ENCODE measurements around the gene ZC3H8.

ZC3H8 gene

GRCh38 chr2:112175958-112176573 lies 78.8 kb downstream of the ZC3H8 start:
- H3K4me1 ChIP-seq, result no peaks in the 10 kb centered on the region
- H3K36me3 ChIP-seq (replicated peaks), result no peaks in the 10 kb centered on the region
- no peak for DNase-seq (ENCODE audit: low spot score in 2 of 2)
- peaks cover 2% of the 10 kb centered on the region; the same call in 1 of the 2 replicates for H3K27me3 ChIP-seq (ENCODE audit: low read depth)
- in situ Hi-C loops (cut with MboI; ENCODE audit: low sequenced_read_pairs), result no loop called here
- no peak overlapping the region for H3K4me3 ChIP-seq
- H3K9me3 ChIP-seq, result no peaks in the 10 kb centered on the region

GRCh38 chr2:112175333-112175732 lies 79.5 kb downstream of the ZC3H8 start:
- Histone ChIP-seq H3K27me3 (ENCODE audit: low read depth) (peaks cover 2% of the 10 kb centered on the region; the same call in 1 of the 2 replicates), H3K36me3 (replicated peaks) (no peaks in the 10 kb centered on the region), H3K4me1 (no peaks in the 10 kb centered on the region), H3K4me3 (no peak overlapping the region), H3K9me3 (no peaks in the 10 kb centered on the region)
- in situ Hi-C loops (cut with MboI; ENCODE audit: low sequenced_read_pairs), result no loop called here
- no peak for DNase-seq (ENCODE audit: low spot score in 2 of 2)

GRCh38 chr2:112174383-112174782 lies 80.5 kb downstream of the ZC3H8 start:
- no peak for DNase-seq (ENCODE audit: low spot score in 2 of 2)
- Histone ChIP-seq H3K27me3 (ENCODE audit: low read depth) (peaks cover 2% of the 10 kb centered on the region; the same call in 1 of the 2 replicates), H3K4me1 (no peaks in the 10 kb centered on the region), H3K9me3 (no peaks in the 10 kb centered on the region), H3K4me3 (no peak overlapping the region), H3K36me3 (replicated peaks) (no peaks in the 10 kb centered on the region)
- in situ Hi-C loops (cut with MboI; ENCODE audit: low sequenced_read_pairs), result no loop called here

GRCh38 chr2:112173646-112174319 lies 81.1 kb downstream of the ZC3H8 start:
- H3K9me3 ChIP-seq, result no peaks in the 10 kb centered on the region
- no peak overlapping the region for H3K4me3 ChIP-seq
- peaks cover 2% of the 10 kb centered on the region; the same call in 1 of the 2 replicates for H3K27me3 ChIP-seq (ENCODE audit: low read depth)
- H3K4me1 ChIP-seq, result no peaks in the 10 kb centered on the region
- DNase-seq (ENCODE audit: low spot score in 2 of 2), result no peak
- no peaks in the 10 kb centered on the region for H3K36me3 ChIP-seq (replicated peaks)
- in situ Hi-C loops (cut with MboI; ENCODE audit: low sequenced_read_pairs), result no loop called here

- peaks cover 2% of the 10 kb centered on the region; the same call in 1 of the 2 replicates for H3K27me3 ChIP-seq (ENCODE audit: low read depth)
- H3K4me3 ChIP-seq, result no peak overlapping the region
- H3K9me3 ChIP-seq, result no peaks in the 10 kb centered on the region
- no peaks in the 10 kb centered on the region for H3K36me3 ChIP-seq (replicated peaks)
- no peaks in the 10 kb centered on the region for H3K4me1 ChIP-seq
- in situ Hi-C loops (cut with MboI; ENCODE audit: low sequenced_read_pairs), result no loop called here
- no peak for DNase-seq (ENCODE audit: low spot score in 2 of 2)
These were observed 84.3 kb downstream of the ZC3H8 start for GRCh38 chr2:112170495-112170894.

- Histone ChIP-seq H3K4me3 (no peak overlapping the region), H3K4me1 (no peaks in the 10 kb centered on the region), H3K9me3 (no peaks in the 10 kb centered on the region), H3K27me3 (ENCODE audit: low read depth) (peaks cover 2% of the 10 kb centered on the region; the same call in 1 of the 2 replicates), H3K36me3 (replicated peaks) (no peaks in the 10 kb centered on the region)
- no peak for DNase-seq (ENCODE audit: low spot score in 2 of 2)
- in situ Hi-C loops (cut with MboI; ENCODE audit: low sequenced_read_pairs), result no loop called here
These were observed 86.3 kb downstream of the ZC3H8 start for GRCh38 chr2:112168422-112169124.

- H3K4me1 ChIP-seq, result no peaks in the 10 kb centered on the region
- in situ Hi-C loops (cut with MboI; ENCODE audit: low sequenced_read_pairs), result no loop called here
- DNase-seq (ENCODE audit: low spot score in 2 of 2), result no peak
- H3K27me3 ChIP-seq (ENCODE audit: low read depth), result no peaks in the 10 kb centered on the region; the same call in 1 of the 2 replicates
- no peaks in the 10 kb centered on the region for H3K9me3 ChIP-seq
- no peaks in the 10 kb centered on the region for H3K36me3 ChIP-seq (replicated peaks)
- H3K4me3 ChIP-seq, result no peak overlapping the region
These were observed 87.9 kb downstream of the ZC3H8 start for GRCh38 chr2:112166806-112167499.

GRCh38 chr2:112165296-112165695 lies 89.5 kb downstream of the ZC3H8 start:
- no peak for DNase-seq (ENCODE audit: low spot score in 2 of 2)
- Histone ChIP-seq H3K27me3 (ENCODE audit: low read depth) (no peaks in the 10 kb centered on the region), H3K36me3 (replicated peaks) (no peaks in the 10 kb centered on the region), H3K4me1 (no peaks in the 10 kb centered on the region), H3K4me3 (no peak overlapping the region), H3K9me3 (no peaks in the 10 kb centered on the region)
- in situ Hi-C loops (cut with MboI; ENCODE audit: low sequenced_read_pairs), result no loop called here

- Histone ChIP-seq H3K9me3 (no peaks in the 10 kb centered on the region), H3K36me3 (replicated peaks) (no peaks in the 10 kb centered on the region), H3K4me1 (no peaks in the 10 kb centered on the region), H3K27me3 (ENCODE audit: low read depth) (no peaks in the 10 kb centered on the region), H3K4me3 (no peak overlapping the region)
- no peak for DNase-seq (ENCODE audit: low spot score in 2 of 2)
- in situ Hi-C loops (cut with MboI; ENCODE audit: low sequenced_read_pairs), result no loop called here
These were observed 90.0 kb downstream of the ZC3H8 start for GRCh38 chr2:112164876-112165275.

GRCh38 chr2:112163541-112163981 lies 91.3 kb downstream of the ZC3H8 start:
- in situ Hi-C loops (cut with MboI; ENCODE audit: low sequenced_read_pairs), result no loop called here
- Histone ChIP-seq H3K36me3 (replicated peaks) (no peaks in the 10 kb centered on the region), H3K27me3 (ENCODE audit: low read depth) (no peaks in the 10 kb centered on the region), H3K9me3 (no peaks in the 10 kb centered on the region), H3K4me3 (no peak overlapping the region), H3K4me1 (no peaks in the 10 kb centered on the region)
- DNase-seq (ENCODE audit: low spot score in 2 of 2), result no peak

- in situ Hi-C loops (cut with MboI; ENCODE audit: low sequenced_read_pairs), result no loop called here
- H3K9me3 ChIP-seq, result no peaks in the 10 kb centered on the region
- no peaks in the 10 kb centered on the region for H3K4me1 ChIP-seq
- no peak for DNase-seq (ENCODE audit: low spot score in 2 of 2)
- no peaks in the 10 kb centered on the region for H3K36me3 ChIP-seq (replicated peaks)
- H3K4me3 ChIP-seq, result no peak overlapping the region
- H3K27me3 ChIP-seq (ENCODE audit: low read depth), result no peaks in the 10 kb centered on the region
These were observed 91.9 kb downstream of the ZC3H8 start for GRCh38 chr2:112162956-112163355.

GRCh38 chr2:112162341-112162740 lies 92.5 kb downstream of the ZC3H8 start:
- DNase-seq (ENCODE audit: low spot score in 2 of 2), result no peak
- in situ Hi-C loops (cut with MboI; ENCODE audit: low sequenced_read_pairs), result no loop called here
- Histone ChIP-seq H3K27me3 (ENCODE audit: low read depth) (no peaks in the 10 kb centered on the region), H3K9me3 (no peaks in the 10 kb centered on the region), H3K4me1 (no peaks in the 10 kb centered on the region), H3K36me3 (replicated peaks) (no peaks in the 10 kb centered on the region), H3K4me3 (no peak overlapping the region)
